Measurements from ENCODE around the gene SYT13. TPM values are rescaled to one million over a fixed set of nuclear protein-coding genes. Genes with fewer than 3 reads are reported as not detected.

The SYT13 gene, protein sequence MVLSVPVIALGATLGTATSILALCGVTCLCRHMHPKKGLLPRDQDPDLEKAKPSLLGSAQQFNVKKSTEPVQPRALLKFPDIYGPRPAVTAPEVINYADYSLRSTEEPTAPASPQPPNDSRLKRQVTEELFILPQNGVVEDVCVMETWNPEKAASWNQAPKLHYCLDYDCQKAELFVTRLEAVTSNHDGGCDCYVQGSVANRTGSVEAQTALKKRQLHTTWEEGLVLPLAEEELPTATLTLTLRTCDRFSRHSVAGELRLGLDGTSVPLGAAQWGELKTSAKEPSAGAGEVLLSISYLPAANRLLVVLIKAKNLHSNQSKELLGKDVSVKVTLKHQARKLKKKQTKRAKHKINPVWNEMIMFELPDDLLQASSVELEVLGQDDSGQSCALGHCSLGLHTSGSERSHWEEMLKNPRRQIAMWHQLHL
- total RNA-seq, result 6.4 TPM
- long read RNA-seq, partial matches to known transcripts, result 6 of 7 reads
- long read RNA-seq, other reads (novel, unspliced or antisense), result 1 of 7 reads

DNA sequence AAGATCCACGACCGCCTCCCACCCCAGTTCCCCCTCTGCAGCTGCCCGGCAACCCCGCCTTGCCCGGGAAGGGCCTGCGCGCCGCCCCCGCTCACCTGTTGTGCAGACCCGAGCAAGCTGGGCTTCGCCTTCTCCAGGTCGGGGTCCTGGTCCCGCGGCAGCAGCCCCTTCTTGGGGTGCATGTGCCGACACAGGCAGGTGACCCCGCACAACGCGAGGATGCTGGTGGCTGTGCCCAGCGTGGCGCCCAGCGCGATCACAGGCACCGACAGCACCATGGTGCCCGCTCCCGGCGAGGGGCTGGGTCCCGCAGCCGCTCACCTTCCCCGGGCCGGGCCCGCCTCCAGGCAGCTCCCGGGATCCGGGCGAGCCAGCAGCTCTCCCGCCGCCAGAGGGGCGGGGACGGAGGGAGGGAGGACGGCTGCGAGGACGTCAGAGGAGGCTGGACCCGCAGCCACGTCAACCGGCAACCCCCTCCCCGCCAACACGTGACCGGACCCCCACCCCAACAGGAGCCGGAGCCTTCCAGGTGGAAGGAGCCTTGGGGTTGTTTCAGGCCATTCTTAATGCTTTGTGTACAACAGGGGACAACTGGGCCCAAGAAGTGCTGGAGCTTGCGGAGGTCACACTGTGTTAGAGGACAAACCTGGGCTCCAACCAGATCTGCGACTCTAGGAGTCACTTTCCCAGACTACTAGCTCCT is at the start of gene SYT13:
Gene SYT13 (minus strand): TSS at position 412 of the 703 bp plus-strand sequence. CDS start 134 bp downstream, at position 278.
- intact Hi-C loops (cut with DNase I), result no loop called here

DNA sequence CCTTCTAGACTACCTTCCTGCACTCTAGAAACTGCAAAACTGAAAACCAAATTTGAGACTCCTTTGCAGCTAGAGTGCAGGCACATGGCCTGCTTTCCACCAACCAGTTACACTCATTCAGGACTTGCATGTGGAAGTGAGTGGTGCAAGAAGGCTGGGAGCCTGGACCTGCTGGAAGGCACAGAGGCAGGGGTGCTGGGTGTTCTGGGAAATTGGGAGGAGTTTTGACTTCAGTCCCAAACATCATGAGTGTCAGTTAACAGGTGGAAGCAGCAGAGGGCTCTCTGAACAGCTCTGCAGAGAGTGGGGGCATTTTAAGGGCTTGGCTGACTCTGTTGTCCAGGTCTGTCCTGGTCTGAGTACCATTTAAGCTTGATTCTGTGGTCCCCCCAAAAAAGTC is 49.3 kb upstream of the SYT13 start:
- DNase-seq (no peak), ATAC-seq (ENCODE audit: poor library complexity) (no peak)
- intact Hi-C loops (cut with DNase I), result no loop called here

More for the DNA sequence above, at the start of gene SYT13:
- DNase-seq (no peak), ATAC-seq (ENCODE audit: poor library complexity) (peak; percentile 94)

DNA sequence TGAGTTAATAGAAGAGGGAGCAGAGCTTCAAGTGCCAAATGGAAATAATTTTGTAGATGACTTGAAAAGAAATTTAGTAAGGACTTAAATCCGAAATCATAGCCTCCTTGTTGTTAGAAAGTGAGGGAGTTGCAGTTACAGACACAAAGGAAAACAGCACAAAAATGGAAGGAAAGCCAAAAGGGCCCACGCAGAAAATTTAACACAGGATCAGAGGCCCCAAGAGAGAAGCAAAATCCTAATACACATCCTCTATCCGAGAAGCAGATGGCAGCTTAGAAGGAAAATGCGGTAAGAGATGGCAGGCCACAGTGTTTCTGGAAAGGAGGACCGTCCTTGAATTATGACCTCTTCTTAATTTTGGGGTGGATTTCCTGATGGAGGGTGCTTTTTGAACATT is 48.7 kb upstream of the SYT13 start:
- DNase-seq, result no peak
- no peak for ATAC-seq (ENCODE audit: poor library complexity)
- intact Hi-C loops (cut with DNase I), result no loop called here

DNA sequence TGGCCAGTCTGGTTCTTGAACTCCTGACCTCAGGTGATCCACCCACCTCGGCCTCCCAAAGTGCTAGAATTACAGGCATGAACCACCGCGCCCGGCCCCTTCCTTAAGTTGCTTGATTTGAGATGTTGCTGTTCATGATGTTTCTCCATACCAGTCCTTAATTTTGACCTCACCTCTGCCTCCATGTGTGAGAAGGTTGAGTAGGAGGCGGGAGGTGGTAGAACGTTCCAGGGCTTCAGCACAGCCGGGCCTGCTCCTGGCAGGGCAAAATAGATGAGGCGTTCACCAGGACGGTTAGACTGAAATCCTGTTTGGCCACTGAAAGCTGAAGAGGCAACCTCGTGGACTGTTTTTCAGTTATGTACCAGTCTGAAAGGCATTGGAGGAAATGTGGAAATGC is 48.3 kb upstream of the SYT13 start:
- intact Hi-C loops (cut with DNase I), result no loop called here
- no peak for ATAC-seq (ENCODE audit: poor library complexity)
- no peak for DNase-seq

DNA sequence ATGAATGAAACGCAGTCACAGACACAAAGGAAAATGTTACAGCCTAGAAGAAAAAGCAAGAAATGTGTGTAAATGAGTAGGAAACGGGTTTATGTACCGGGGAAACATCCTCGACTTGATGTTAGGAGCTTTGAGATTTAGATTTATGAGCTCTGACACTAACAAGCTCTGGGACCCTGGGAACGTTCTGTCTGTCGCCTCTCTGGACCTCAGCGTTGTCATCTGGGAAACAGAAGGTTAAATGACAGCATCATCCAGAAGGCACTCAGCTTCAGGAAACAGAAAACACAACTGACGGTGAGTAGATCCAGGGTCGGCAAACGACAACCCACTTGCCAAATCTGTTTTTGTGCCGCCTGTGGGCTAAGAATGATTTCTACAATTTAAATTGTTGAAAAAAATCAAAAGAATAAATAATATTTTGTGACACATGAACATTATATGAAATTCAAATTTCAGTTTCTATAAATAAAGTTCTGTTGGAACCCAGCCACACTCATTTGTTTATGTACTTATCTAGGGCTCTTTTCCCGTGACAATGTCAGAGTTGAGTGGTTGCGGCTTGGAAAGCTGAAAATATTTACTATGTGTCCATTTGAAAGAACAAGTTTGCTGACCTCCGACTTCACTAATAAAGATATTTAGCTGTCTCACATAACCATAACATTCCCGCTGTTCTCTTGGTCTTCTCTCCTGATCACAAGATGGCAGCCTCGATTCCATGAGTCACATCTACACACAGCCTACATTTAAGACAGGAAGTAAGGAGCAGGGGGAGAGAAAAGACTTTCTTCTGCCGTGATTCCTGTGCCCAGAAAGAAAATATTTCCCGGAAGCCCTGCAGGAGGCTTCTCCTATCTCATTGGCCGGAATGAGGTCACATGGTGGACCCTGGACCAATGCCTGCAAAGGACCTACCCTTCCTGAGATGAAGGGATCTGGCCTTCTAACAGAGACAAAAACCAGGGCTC is 47.1 kb upstream of the SYT13 start:
- intact Hi-C loops (cut with DNase I), result loop anchor here (2.0 kb wide), 1 partner anchor 222 kb away; no protein-coding TSS in a partner anchor
- peak; percentile 78 for ATAC-seq (ENCODE audit: poor library complexity)

GRCh38 chr11:45332276-45332934 is 46.3 kb upstream of the SYT13 start:
- intact Hi-C loops (cut with DNase I), result loop anchor here (2.0 kb wide), 1 partner anchor 222 kb away; no protein-coding TSS in a partner anchor
- peak; percentile 85 for ATAC-seq (ENCODE audit: poor library complexity)
- DNase-seq, result no peak

More for the DNA sequence above, 47.1 kb upstream of the SYT13 start:
- DNase-seq, result peak; percentile 62

- intact Hi-C loops (cut with DNase I), result loop anchor here (2.0 kb wide), 1 partner anchor 221 kb away; no protein-coding TSS in a partner anchor
- DNase-seq, result no peak
- ATAC-seq (ENCODE audit: poor library complexity), result no peak
These were observed 45.7 kb upstream of the SYT13 start for GRCh38 chr11:45331839-45332238.

DNA sequence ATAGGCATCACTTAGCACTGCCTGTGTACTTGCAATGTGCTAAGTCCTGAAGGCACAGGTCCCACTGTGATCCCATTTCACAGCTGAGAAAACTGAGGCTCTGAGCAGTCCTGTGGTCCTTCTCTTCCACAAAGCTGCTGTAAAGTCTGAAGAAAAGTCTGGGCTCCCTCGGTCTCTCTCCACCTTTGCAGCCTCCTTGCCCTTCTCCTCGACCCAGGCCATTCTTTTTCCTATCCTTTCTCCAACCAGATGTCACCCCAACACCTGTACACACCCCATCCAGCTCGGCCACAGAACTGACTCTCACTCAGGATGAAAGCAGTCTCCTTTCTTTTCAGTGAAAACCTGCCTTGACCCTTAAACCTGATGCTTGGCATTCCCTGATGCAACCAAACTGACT is 42.6 kb upstream of the SYT13 start:
- intact Hi-C loops (cut with DNase I), result loop anchor here (10.0 kb wide), 1 partner anchor 394 kb away; no protein-coding TSS in a partner anchor
- DNase-seq, result no peak
- ATAC-seq (ENCODE audit: poor library complexity), result no peak

DNA sequence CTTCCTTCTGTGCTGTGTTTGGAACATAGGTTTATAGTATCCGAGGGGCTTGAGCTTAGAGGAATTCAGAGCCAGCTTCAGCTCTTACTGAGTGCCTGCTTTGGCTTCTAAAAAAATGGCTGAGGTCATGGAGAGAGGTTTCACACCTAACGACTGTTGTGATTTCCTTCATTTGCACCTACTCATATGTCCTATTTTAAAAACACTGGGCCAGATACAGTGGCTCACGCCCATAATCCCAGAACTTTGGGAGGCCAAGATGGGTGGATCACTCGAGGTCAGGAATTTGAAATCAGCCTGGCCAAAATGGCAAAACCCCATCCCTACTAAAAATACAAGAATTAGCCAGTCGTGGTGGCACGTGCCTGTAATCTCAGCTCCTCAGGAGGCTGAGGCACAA is 38.3 kb upstream of the SYT13 start:
- no peak for DNase-seq
- peak; percentile 41 for ATAC-seq (ENCODE audit: poor library complexity)
- intact Hi-C loops (cut with DNase I), result loop anchor here (10.0 kb wide), 1 partner anchor 390 kb away; no protein-coding TSS in a partner anchor

- intact Hi-C loops (cut with DNase I), result loop anchor here (10.0 kb wide), 1 partner anchor 389 kb away; no protein-coding TSS in a partner anchor
These were observed 37.6 kb upstream of the SYT13 start for GRCh38 chr11:45323601-45324249.

DNA sequence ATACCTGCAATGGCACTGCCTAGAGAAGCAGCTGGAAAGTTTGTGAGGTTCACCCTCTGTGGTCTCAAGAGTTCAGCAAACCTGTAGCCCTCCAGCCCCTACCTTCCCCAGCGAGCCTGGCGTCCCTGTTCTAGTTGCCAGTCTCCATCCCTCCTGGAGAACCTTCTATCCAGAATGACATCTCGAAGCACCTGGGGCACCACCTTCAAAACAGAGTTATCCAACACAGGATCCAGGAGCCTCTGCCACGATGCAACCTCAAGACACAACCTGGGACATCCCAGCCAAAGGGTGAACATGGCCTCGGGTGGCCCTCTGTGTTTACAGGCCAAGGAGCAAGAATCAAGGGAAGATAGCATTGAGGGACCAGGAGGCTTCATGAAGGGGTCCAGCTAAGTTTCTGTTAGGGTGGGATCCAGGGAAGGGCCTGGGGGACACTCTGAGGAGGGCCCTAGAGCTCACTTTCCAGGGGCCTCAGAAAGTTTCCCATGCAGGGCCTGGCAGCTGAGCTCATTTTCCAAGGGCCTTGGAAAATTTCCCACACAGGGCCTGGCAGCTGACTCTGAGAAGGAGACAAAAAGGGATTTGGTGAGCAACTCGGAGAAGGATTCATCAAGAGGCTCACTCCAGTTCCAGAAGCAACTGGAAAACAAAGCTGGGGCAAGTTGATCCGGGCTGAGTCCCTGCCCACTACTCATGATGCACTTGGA is 36.9 kb upstream of the SYT13 start:
- intact Hi-C loops (cut with DNase I), result loop anchor here (10.0 kb wide), 1 partner anchor 388 kb away; no protein-coding TSS in a partner anchor
- peak; percentile 65 for ATAC-seq (ENCODE audit: poor library complexity)
- no peak for DNase-seq

More at GRCh38 chr11:45323601-45324249, 37.6 kb upstream of the SYT13 start:
- DNase-seq, result no peak
- ATAC-seq (ENCODE audit: poor library complexity), result peak; percentile 12

- intact Hi-C loops (cut with DNase I), result loop anchor here (10.0 kb wide), 1 partner anchor 387 kb away; no protein-coding TSS in a partner anchor
- DNase-seq (no peak), ATAC-seq (ENCODE audit: poor library complexity) (no peak)
These were observed 36.1 kb upstream of the SYT13 start for GRCh38 chr11:45322111-45322705.

DNA sequence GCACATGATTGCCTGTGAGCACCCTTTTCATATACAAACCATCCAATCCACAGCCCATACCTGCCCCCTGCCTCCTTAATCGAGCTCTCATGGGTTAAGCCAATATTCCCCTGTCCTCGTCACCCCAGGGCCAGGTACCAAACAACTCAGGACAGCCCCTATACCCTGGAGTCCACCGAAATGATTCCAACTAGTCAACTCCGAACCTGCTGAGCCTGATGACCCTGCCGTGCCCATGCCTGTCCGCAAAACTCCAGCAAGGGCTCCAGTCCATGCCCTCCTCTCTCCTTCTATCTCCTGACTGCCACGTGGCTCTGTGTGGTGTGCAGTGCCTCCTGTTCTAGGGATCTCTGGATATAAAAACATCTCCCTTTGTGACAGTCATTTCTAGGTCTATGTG is 35.5 kb upstream of the SYT13 start:
- intact Hi-C loops (cut with DNase I), result loop anchor here (10.0 kb wide), 1 partner anchor 387 kb away; no protein-coding TSS in a partner anchor
- ATAC-seq (ENCODE audit: poor library complexity) (no peak), DNase-seq (no peak)

DNA sequence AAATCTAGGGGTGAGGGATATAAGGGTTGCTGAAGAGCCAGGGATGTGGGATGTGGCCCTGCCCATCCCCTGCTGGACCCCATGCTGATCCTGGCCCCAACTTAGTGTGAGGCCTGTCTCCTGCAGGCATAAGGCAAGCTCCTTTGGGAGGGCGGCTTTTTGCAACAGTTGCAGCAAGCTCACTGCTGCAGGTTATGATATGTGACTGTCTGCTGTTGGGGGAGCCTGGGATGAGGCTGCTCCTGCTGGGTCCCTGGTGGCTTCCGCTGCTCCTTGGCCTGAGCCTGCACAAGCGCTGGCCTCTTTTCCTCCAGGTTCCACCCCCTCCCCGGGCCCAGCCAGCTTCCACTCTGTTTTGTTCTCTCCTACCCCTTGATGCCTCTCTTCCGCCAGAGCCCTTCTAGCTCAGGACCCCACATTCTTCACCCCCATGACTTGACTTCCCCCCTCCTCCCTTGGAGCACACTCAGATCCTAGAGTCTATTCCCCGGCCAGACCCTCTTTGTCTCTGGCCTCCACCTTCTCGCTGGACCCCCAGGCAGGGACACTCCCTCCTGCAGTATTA is 35.0 kb upstream of the SYT13 start:
- no peak for DNase-seq

GRCh38 chr11:45320371-45320770 is 34.2 kb upstream of the SYT13 start:
- DNase-seq, result no peak
- intact Hi-C loops (cut with DNase I), result loop anchor here (10.0 kb wide), 1 partner anchor 386 kb away; no protein-coding TSS in a partner anchor
- no peak for ATAC-seq (ENCODE audit: poor library complexity)

More for the DNA sequence above, 35.0 kb upstream of the SYT13 start:
- intact Hi-C loops (cut with DNase I), result loop anchor here (10.0 kb wide), 1 partner anchor 386 kb away; no protein-coding TSS in a partner anchor
- no peak for ATAC-seq (ENCODE audit: poor library complexity)

DNA sequence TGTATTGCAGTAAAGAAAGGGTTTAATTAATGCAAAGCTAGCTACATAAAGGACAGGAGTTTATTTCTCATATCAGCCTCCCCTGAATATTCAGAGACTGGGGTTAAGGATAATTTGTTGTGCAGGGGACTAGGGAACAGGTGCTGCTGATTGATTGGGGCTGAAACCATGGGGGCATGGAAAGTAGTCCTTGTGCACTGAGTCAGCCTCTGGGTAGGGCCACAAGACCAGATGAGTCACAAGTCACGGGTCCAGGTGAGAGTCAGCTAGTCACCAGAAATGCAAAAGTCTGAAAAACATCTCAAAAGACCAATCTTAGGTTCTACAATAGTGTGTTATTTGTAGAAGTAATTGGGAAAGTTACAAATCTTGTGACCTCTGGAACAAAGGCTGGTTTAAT is 32.9 kb upstream of the SYT13 start:
- intact Hi-C loops (cut with DNase I), result no loop called here
- ATAC-seq (ENCODE audit: poor library complexity) (no peak), DNase-seq (no peak)

All from Right ventricle myocardium superior (tissue), 1 donor.